Neuronal stem cell (in vitro differentiated cells): ENCODE data around the gene PEG3.

ENCODE experiments used
- DNase-seq: peaks from one replicate; pipeline ENCODE4 v3.0.0-alpha.2; 2013; ENCODE audit warnings: low spot score
- H2AFZ ChIP-seq: one replicate; pipeline ENCODE4 v1.6.1; 2013; ENCODE audit warnings: mild to moderate bottlenecking, low read length, inconsistent platforms
- H2AK5ac ChIP-seq: 2 replicates; pipeline ENCODE4 v1.6.1; 2013; ENCODE audit warnings: low read depth, mild to moderate bottlenecking, inconsistent platforms, low read length, moderate library complexity, mixed read lengths
- H2BK120ac ChIP-seq: 2 replicates; pipeline ENCODE4 v1.6.1; 2013; ENCODE audit warnings: low read depth, mild to moderate bottlenecking, inconsistent platforms, low read length, moderate library complexity, mixed read lengths
- H2BK12ac ChIP-seq: one replicate; pipeline ENCODE4 v1.6.1; 2013; ENCODE audit warnings: low read length, inconsistent platforms
- H2BK15ac ChIP-seq: 2 replicates; pipeline ENCODE4 v1.6.1; 2013; ENCODE audit warnings: mild to moderate bottlenecking, low read length, inconsistent platforms, mixed read lengths
- H2BK5ac ChIP-seq: one replicate; pipeline ENCODE4 v1.6.1; 2013; ENCODE audit warnings: inconsistent platforms, mild to moderate bottlenecking, low read length, moderate library complexity
- H3K14ac ChIP-seq: one replicate; pipeline ENCODE4 v1.6.1; 2013; ENCODE audit warnings: low read length, inconsistent platforms
- H3K18ac ChIP-seq: 2 replicates; pipeline ENCODE4 v1.6.1; 2013; ENCODE audit warnings: low read length, inconsistent platforms
- H3K23ac ChIP-seq: 2 replicates; pipeline ENCODE4 v1.6.1; 2013; ENCODE audit warnings: low read depth, mild to moderate bottlenecking, mixed read lengths, low read length, inconsistent platforms; ENCODE audit not compliant: poor library complexity
- H3K27ac ChIP-seq: replicated peaks from 3 replicates; pipeline ENCODE4 v1.5.1; 2013; ENCODE audit warnings: low read length, inconsistent platforms
- H3K27me3 ChIP-seq, 3 experiments: 2 replicates each; pipeline ENCODE4 v1.6.1; 2013; ENCODE audit warnings: low read length in 3 of 3, mild to moderate bottlenecking in 2 of 3, inconsistent platforms in 1 of 3, low read depth in 1 of 3, mixed read lengths in 1 of 3, moderate library complexity in 1 of 3; ENCODE audit not compliant: control insufficient read depth in 3 of 3, insufficient read depth in 3 of 3
- H3K36me3 ChIP-seq, 2 donors: replicated peaks in 1 of 2; 2 replicates each; pipeline ENCODE4 v1.6.1; 2013; ENCODE audit warnings: low read length in 2 of 2; ENCODE audit not compliant: control insufficient read depth in 2 of 2, insufficient read depth in 2 of 2
- H3K4ac ChIP-seq: 2 replicates; pipeline ENCODE4 v1.6.1; 2013; ENCODE audit warnings: inconsistent platforms, mild to moderate bottlenecking, low read length, moderate library complexity
- H3K4me1 ChIP-seq, 2 donors: 1 replicate in 1 of 2; 2 replicates in 1 of 2; pipeline ENCODE4 v1.6.1; 2013; ENCODE audit warnings: low read length in 2 of 2, low read depth in 1 of 2; ENCODE audit not compliant: control insufficient read depth in 2 of 2, insufficient read depth in 1 of 2
- H3K4me2 ChIP-seq: one replicate; pipeline ENCODE4 v1.6.1; 2013; ENCODE audit warnings: mild to moderate bottlenecking, low read length, inconsistent platforms; ENCODE audit not compliant: insufficient read depth, poor library complexity, severe bottlenecking
- H3K4me3 ChIP-seq, 2 donors: 2 replicates each; pipeline ENCODE4 v1.5.1; 2013; ENCODE audit warnings: low read length in 2 of 2, mild to moderate bottlenecking in 2 of 2, inconsistent platforms in 1 of 2, moderate library complexity in 1 of 2
- H3K79me1 ChIP-seq: one replicate; pipeline ENCODE4 v1.6.1; 2013; ENCODE audit warnings: low read depth, mild to moderate bottlenecking, inconsistent platforms, low read length, moderate library complexity
- H3K9ac ChIP-seq: one replicate; pipeline ENCODE4 v1.6.1; 2013; ENCODE audit warnings: mild to moderate bottlenecking, low read depth, low read length, inconsistent platforms; ENCODE audit not compliant: poor library complexity
- H3K9me3 ChIP-seq, 2 donors: replicated peaks in 1 of 2; 2 replicates each; pipeline versions ENCODE3 to v1.6.1; 2013; ENCODE audit warnings: low read length in 2 of 2, mild to moderate bottlenecking in 2 of 2, inconsistent platforms in 1 of 2, low read depth in 1 of 2, mixed read lengths in 1 of 2, moderate library complexity in 1 of 2; ENCODE audit not compliant: control insufficient read depth in 2 of 2, insufficient read depth in 1 of 2
- H4K8ac ChIP-seq: one replicate; pipeline ENCODE4 v1.6.1; 2013; ENCODE audit warnings: low read depth, mild to moderate bottlenecking, inconsistent platforms, low read length, moderate library complexity
- H4K91ac ChIP-seq: one replicate; pipeline ENCODE4 v1.6.1; 2013; ENCODE audit warnings: low read length, low read depth, mild to moderate bottlenecking, inconsistent platforms; ENCODE audit not compliant: poor library complexity
- WGBS, 2 donors: extraction: QIAGEN DNeasy Blood & Tissue Kit; methylation state at CpG; one replicate each; pipeline ENCODE4 v1.1.7; 2013; ENCODE audit warnings: missing lambda C conversion rate in 2 of 2, mixed read lengths in 1 of 2; ENCODE audit not compliant: insufficient read length in 2 of 2, insufficient replicate concordance in 1 of 2; ENCODE audit errors: extremely low coverage in 2 of 2; 5-methylcytosine and 5-hydroxymethylcytosine counted together

The PEG3 gene

DNA sequence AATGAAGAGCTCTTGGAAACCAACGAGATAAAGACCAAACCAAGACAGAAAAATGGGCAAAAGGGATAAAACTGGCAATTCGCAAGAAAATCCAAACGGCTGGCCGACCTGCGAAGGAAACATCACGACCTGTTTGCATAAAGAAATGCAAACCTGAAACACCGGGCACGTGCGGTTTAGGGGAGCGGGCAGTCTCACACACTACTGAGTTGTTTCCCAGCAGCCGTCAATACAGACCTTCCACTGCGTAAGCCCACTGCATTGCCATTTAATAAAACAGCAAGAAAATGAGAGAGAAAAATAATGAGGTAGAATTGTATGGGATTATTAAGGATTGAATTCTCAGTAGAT lies 642 bp upstream of the PEG3 start:
- H3K4me3 ChIP-seq: peak overlapping the region in 1 of 2 donors; percentile 69
- H2AFZ ChIP-seq: no peak overlapping the region
- peak overlapping the region; percentile 57 for H3K4me2 ChIP-seq
- peaks cover 0 to under 1% of the 10 kb centered on the region in 2 donors for H3K36me3 ChIP-seq
- H2BK15ac ChIP-seq: no peak overlapping the region
- no peak overlapping the region for H3K9ac ChIP-seq
- no peak overlapping the region for H3K23ac ChIP-seq
- no peak overlapping the region for H3K18ac ChIP-seq
- H2AK5ac ChIP-seq: no peak overlapping the region
- no CpG with 5 or more reads among the region's 12 CpGs for WGBS, 2 donors
- peaks cover 6 to 13% of the 10 kb centered on the region in 2 donors for H3K9me3 ChIP-seq
- no peaks in the 10 kb centered on the region for H3K4me1 ChIP-seq
- no peak overlapping the region for H4K91ac ChIP-seq
- no peak overlapping the region for H2BK5ac ChIP-seq
- peaks cover 0 to 7% (median 0%) of the 10 kb centered on the region in 3 experiments for H3K27me3 ChIP-seq
- no peak overlapping the region for H3K4ac ChIP-seq
- H2BK120ac ChIP-seq: no peak overlapping the region
- H2BK12ac ChIP-seq: no peak overlapping the region
- DNase-seq: no peak
- H4K8ac ChIP-seq: no peak overlapping the region
- no peak overlapping the region for H3K14ac ChIP-seq
- no peak overlapping the region for H3K27ac ChIP-seq
- H3K79me1 ChIP-seq: peaks cover 7% of the 10 kb centered on the region

- Histone ChIP-seq H3K18ac (peak overlapping the region; percentile 87), H3K4me2 (peak overlapping the region; percentile 58), H3K4me1 (no peaks in the 10 kb centered on the region), H3K27ac (peak overlapping the region; percentile 80), H4K91ac (no peak overlapping the region), H3K14ac (peak overlapping the region; percentile 56), H4K8ac (peak overlapping the region; percentile 32), H3K79me1 (peaks cover 7% of the 10 kb centered on the region), H3K9me3 (peaks cover 6 to 20% of the 10 kb centered on the region in 2 donors), H2BK5ac (no peak overlapping the region), H3K4ac (no peak overlapping the region), H2AK5ac (no peak overlapping the region), H3K36me3 (peaks cover 0 to 8% of the 10 kb centered on the region in 2 donors), H3K23ac (no peak overlapping the region), H2BK12ac (no peak overlapping the region), H3K27me3 (peaks cover 0 to 7% (median 0%) of the 10 kb centered on the region in 3 experiments), H2BK120ac (peak overlapping the region; percentile 47), H2BK15ac (no peak overlapping the region), H2AFZ (no peak overlapping the region), H3K9ac (peak overlapping the region; percentile 97), H3K4me3 (peak overlapping the region in 1 of 2 donors; percentile 90)
- WGBS, 2 donors: no CpG with 5 or more reads among the region's 48 CpGs
- DNase-seq: peak; percentile 92
Measured at GRCh38 chr19:56839652-56840450, 675 bp downstream of the PEG3 start.

- Histone ChIP-seq H2BK5ac (peak overlapping the region; percentile 30), H2BK120ac (no peak overlapping the region), H3K36me3 (peaks cover 0 to 15% of the 10 kb centered on the region in 2 donors), H3K4me1 (no peaks in the 10 kb centered on the region), H3K9ac (no peak overlapping the region), H2BK12ac (no peak overlapping the region), H3K4me2 (no peak overlapping the region), H2BK15ac (no peak overlapping the region), H3K27ac (peak overlapping the region; percentile 80), H4K91ac (no peak overlapping the region), H2AK5ac (no peak overlapping the region), H3K14ac (no peak overlapping the region), H4K8ac (peak overlapping the region; percentile 32), H3K23ac (no peak overlapping the region), H3K27me3 (peaks cover 0 to 10% (median 0%) of the 10 kb centered on the region in 3 experiments), H3K9me3 (peaks cover 6 to 25% of the 10 kb centered on the region in 2 donors), H3K79me1 (peaks cover 7% of the 10 kb centered on the region), H2AFZ (no peak overlapping the region), H3K18ac (no peak overlapping the region), H3K4ac (no peak overlapping the region), H3K4me3 (peak overlapping the region in 1 of 2 donors; percentile 90)
- no CpG with 5 or more reads among the region's 34 CpGs for WGBS, 2 donors
- DNase-seq: peak; percentile 96
Measured at GRCh38 chr19:56838909-56839651, 1.4 kb downstream of the PEG3 start.
